ENCODE measurements around the gene CHTOP. TPM values are rescaled to one million over a fixed set of nuclear protein-coding genes. Genes with fewer than 3 reads are reported as not detected.

Gene CHTOP
- total and polyA plus RNA-seq, 2 of the 4 experiments (the other 2 are of a cell fraction): 33.9 to 50.8 TPM

- Histone ChIP-seq H3K9me1 (ENCODE audit: insufficient read depth, low read length) (no peaks in the 10 kb centered on the region), H3K79me1 (ENCODE audit: low read depth in 1 of 2, low read length in 2 of 2) (no peaks in the 10 kb centered on the region), H4K20me1 (ENCODE audit: insufficient read depth, low read length) (no peaks in the 10 kb centered on the region), H3K56ac (ENCODE audit: extremely low read depth, insufficient read depth, low read length) (no peak overlapping the region), H3K4me1 (ENCODE audit: control insufficient read depth, insufficient read depth, low read length) (peaks cover 7% of the 10 kb centered on the region; the same call in 1 of the 2 replicates), H2AK9ac (replicated peaks; ENCODE audit: low read depth, low read length, poor library complexity) (peak overlapping the region; percentile 3), H3K4me3 (ENCODE audit: insufficient read depth, low read depth, low read length) (no peak overlapping the region), H3K9me3 (ENCODE audit: control insufficient read depth, insufficient read depth, low read length) (no peaks in the 10 kb centered on the region), H3K4me2 (ENCODE audit: low read depth, low read length) (no peak overlapping the region), H3K14ac (replicated peaks; ENCODE audit: low read depth, low read length) (no peak overlapping the region), H2BK20ac (ENCODE audit: low read depth, low read length) (no peak overlapping the region), H2BK120ac (ENCODE audit: low read depth, low read length) (no peak overlapping the region), H2AK5ac (ENCODE audit: low read depth, low read length) (no peak overlapping the region), H4K91ac (ENCODE audit: insufficient read depth, low read depth, low read length) (no peak overlapping the region), H3K18ac (ENCODE audit: low read depth, low read length) (no peak overlapping the region), H3K23ac (ENCODE audit: low read depth, low read length) (no peak overlapping the region), H2BK15ac (ENCODE audit: low read depth, low read length) (no peak overlapping the region), H3K27ac (ENCODE audit: insufficient read depth, low read length) (no peak overlapping the region), H4K8ac (ENCODE audit: low read depth in 2 of 2, low read length in 2 of 2) (no peak overlapping the region), H4K5ac (ENCODE audit: low read depth, low read length) (no peak overlapping the region), H3K9ac (ENCODE audit: low read depth, low read length) (no peak overlapping the region), H2BK5ac (ENCODE audit: low read depth, low read length, poor library complexity, severe bottlenecking) (no peak overlapping the region), H3K27me3 (ENCODE audit: control insufficient read depth, insufficient read depth, low read length) (peaks cover 72% of the 10 kb centered on the region), H2AFZ (replicated peaks; ENCODE audit: low read length, poor library complexity) (no peak overlapping the region), H3K36me3 (ENCODE audit: control insufficient read depth, insufficient read depth, low read length) (no peaks in the 10 kb centered on the region), H3K4ac (ENCODE audit: low read depth, low read length) (no peak overlapping the region)
- in situ Hi-C loops (cut with MboI; ENCODE audit: low sequenced_read_pairs): no loop called here
- WGBS, 2 experiments (ENCODE audit: extremely low coverage in 2 of 2, insufficient read length in 1 of 2): 80% methylated on average over 1 of the region's 7 CpGs; no CpG with 5 or more reads in 1 of the 2 experiments
- dilution Hi-C loops (cut with HindIII; ENCODE audit: low sequenced_read_pairs, unreplicated experiment): no loop called here
- ChIA-PET POLR2A (ENCODE audit: unreplicated experiment) (no interaction called here), CTCF (interaction anchor here (0.6 kb wide), 1 partner anchor 150 kb away, joined by 3 read pairs; no protein-coding TSS in a partner anchor)
- no TSS peak for BruUV-seq (replicated peaks)
- DNase-seq (no peak), ATAC-seq (ENCODE audit: low read depth) (no peak)
- TF ChIP-seq CTCF (conservative IDR thresholded peaks at IDR 0.05; ENCODE audit: low read depth, low read length) (no peak), MAZ (IDR thresholded peaks at IDR 0.05; ENCODE audit: borderline replicate concordance, low read depth, low read length) (no peak)
- intact Hi-C loops (cut with micrococcal nuclease): no loop called here
These were observed 48.9 kb downstream of the CHTOP start for GRCh38 chr1:153682730-153683129.
